ENCODE measurements around the gene PTPRD. TPM values are rescaled to one million over a fixed set of nuclear protein-coding genes. Genes with fewer than 3 reads are reported as not detected.

PTPRD gene
- total and polyA plus RNA-seq, 9 of the 15 experiments (the other 6 are each of a cell fraction or from before 2014, with no cell fraction given): 0.11 TPM; not detected in 8

GRCh38 chr9:8736805-8737204, 1876.0 kb downstream of the PTPRD start (continued):
- TF ChIP-seq TFE3 (CRISPR knock-in tag; IDR thresholded peaks at IDR 0.05): no peak
- TF ChIP-seq FOXA3 (CRISPR knock-in tag; conservative IDR thresholded peaks at IDR 0.05 in 1 of 2, IDR thresholded peaks at IDR 0.05 in 1 of 2): no peak
- TF ChIP-seq RUNX1 (IDR thresholded peaks at IDR 0.05; ENCODE audit: low read depth): no peak
- no peak for TF ChIP-seq STAT5B (CRISPR knock-in tag; IDR thresholded peaks at IDR 0.05)
- TF ChIP-seq, protein P1, sequence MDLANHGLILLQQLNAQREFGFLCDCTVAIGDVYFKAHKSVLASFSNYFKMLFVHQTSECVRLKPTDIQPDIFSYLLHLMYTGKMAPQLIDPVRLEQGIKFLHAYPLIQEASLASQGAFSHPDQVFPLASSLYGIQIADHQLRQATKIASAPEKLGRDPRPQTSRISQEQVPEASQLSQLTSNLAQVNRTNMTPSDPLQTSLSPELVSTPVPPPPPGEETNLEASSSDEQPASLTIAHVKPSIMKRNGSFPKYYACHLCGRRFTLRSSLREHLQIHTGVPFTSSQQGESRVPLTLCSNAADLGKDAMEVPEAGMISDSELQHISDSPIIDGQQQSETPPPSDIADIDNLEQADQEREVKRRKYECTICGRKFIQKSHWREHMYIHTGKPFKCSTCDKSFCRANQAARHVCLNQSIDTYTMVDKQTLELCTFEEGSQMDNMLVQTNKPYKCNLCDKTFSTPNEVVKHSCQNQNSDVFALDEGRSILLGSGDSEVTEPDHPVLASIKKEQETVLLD (IDR thresholded peaks at IDR 0.05): no peak

DNA sequence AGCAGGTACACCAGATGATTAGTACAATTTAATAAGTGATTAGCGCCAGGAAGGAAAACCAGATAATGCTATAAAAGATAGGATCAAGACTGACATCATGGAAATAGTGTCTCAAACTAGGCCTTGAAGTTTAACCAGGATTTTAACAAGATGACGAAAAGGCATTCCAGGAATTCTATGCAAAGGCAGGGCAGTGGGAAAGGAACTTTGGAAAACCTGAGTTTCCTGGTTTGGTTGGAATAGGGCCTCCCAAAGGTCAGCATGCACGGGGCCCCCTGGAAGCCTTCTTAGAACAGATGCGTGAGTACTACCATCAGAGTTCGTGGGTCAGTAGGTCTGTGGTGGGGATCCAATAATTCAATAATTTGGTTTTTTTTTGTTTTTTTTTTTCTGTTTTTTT, 1878.0 kb downstream of the PTPRD start:
- Histone ChIP-seq H3K9me1 (ENCODE audit: control insufficient read depth, insufficient read depth, low read length) (no peaks in the 10 kb centered on the region), H3K27ac (ENCODE audit: extremely low read depth, low read depth, low read length) (no peak overlapping the region), H3K4me3 (no peak overlapping the region), H3K36me3 (ENCODE audit: control insufficient read depth, insufficient read depth, low read length) (no peaks in the 10 kb centered on the region), H2AFZ (ENCODE audit: low read depth, low read length) (no peak overlapping the region), H3K79me2 (ENCODE audit: control insufficient read depth, insufficient read depth, low read length) (no peaks in the 10 kb centered on the region), H3K4me2 (ENCODE audit: insufficient read depth, low read length) (no peak overlapping the region), H3K27me3 (ENCODE audit: control insufficient read depth in 2 of 2, insufficient read depth in 2 of 2, low read length in 2 of 2) (no peaks in the 10 kb centered on the region), H3K4me1 (replicated peaks in 1 of 2; ENCODE audit: control insufficient read depth in 2 of 2, insufficient read depth in 2 of 2, low read length in 2 of 2) (no peaks in the 10 kb centered on the region), H3K9ac (ENCODE audit: insufficient read depth in 1 of 2, low read depth in 2 of 2, low read length in 2 of 2) (no peak overlapping the region), H4K20me1 (replicated peaks; ENCODE audit: control insufficient read depth, insufficient read depth, low read length) (no peaks in the 10 kb centered on the region), H3K9me3 (replicated peaks; ENCODE audit: control insufficient read depth, insufficient read depth, low read depth, low read length) (no peaks in the 10 kb centered on the region)
- in situ Hi-C loops (cut with MboI) (no loop called here), intact Hi-C loops (cut with micrococcal nuclease) (no loop called here)
- CTCF ChIA-PET (ENCODE audit: low intra/inter-chr PET ratio): no interaction called here
- FAIRE-seq (no peak), DNase-seq (ENCODE audit: extremely low read depth in 1 of 4, low spot score in 3 of 4) (no peak), ATAC-seq (no peak)
- no TSS peak for BruUV-seq (replicated peaks)
- WGBS (ENCODE audit: insufficient coverage, low coverage, missing lambda C conversion rate): 0% methylated on average over 5 of the region's 5 CpGs
- TF ChIP-seq DDX20 (tag; IDR thresholded peaks at IDR 0.05; ENCODE audit: low read depth): no peak
- no peak for TF ChIP-seq ZNF134 (CRISPR knock-in tag; conservative IDR thresholded peaks at IDR 0.05)
- TF ChIP-seq PRPF4 (IDR thresholded peaks at IDR 0.05; ENCODE audit: insufficient read depth, low read depth, low read length, poor library complexity, severe bottlenecking): no peak
- TF ChIP-seq MCM3 (IDR thresholded peaks at IDR 0.05): no peak
- no peak for TF ChIP-seq HDAC2 (IDR thresholded peaks at IDR 0.05)
- TF ChIP-seq, protein P2, sequence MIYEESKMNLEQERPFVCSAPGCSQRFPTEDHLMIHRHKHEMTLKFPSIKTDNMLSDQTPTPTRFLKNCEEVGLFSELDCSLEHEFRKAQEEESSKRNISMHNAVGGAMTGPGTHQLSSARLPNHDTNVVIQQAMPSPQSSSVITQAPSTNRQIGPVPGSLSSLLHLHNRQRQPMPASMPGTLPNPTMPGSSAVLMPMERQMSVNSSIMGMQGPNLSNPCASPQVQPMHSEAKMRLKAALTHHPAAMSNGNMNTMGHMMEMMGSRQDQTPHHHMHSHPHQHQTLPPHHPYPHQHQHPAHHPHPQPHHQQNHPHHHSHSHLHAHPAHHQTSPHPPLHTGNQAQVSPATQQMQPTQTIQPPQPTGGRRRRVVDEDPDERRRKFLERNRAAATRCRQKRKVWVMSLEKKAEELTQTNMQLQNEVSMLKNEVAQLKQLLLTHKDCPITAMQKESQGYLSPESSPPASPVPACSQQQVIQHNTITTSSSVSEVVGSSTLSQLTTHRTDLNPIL (CRISPR knock-in tag; IDR thresholded peaks at IDR 0.05): no peak
- no peak for TF ChIP-seq HLTF (IDR thresholded peaks at IDR 0.05)
- TF ChIP-seq ZC3H11A (IDR thresholded peaks at IDR 0.05; ENCODE audit: low read depth, low read length): no peak
- POLR2A ChIA-PET: no interaction called here
